Pons (tissue), 1 donor: ENCODE results near the gene MUC15.

ENCODE experiments used
- DNase-seq: peaks from one replicate; pipeline ENCODE4 v3.0.0-alpha.2; 2016; ENCODE audit warnings: low spot score

The MUC15 gene

DNA sequence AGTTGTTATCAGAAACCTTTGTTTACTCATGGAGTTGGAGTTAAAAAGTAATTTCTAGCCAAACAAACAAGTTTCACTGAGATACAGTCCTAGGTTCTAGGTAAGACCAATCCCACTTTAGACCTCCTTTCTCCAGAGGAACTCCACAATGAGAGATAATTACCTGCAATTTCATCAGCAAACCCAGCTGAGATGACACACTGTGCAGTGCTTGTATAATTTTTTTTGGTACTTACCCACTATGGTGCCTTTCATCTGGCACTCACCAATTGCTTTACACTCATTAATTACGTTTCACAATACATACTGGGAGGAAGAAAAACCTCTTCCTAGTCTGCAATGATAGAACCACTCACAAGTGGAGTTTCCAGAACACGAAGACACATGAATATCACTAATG lies 1.8 kb upstream of the MUC15 start:
- no peak for DNase-seq

DNA sequence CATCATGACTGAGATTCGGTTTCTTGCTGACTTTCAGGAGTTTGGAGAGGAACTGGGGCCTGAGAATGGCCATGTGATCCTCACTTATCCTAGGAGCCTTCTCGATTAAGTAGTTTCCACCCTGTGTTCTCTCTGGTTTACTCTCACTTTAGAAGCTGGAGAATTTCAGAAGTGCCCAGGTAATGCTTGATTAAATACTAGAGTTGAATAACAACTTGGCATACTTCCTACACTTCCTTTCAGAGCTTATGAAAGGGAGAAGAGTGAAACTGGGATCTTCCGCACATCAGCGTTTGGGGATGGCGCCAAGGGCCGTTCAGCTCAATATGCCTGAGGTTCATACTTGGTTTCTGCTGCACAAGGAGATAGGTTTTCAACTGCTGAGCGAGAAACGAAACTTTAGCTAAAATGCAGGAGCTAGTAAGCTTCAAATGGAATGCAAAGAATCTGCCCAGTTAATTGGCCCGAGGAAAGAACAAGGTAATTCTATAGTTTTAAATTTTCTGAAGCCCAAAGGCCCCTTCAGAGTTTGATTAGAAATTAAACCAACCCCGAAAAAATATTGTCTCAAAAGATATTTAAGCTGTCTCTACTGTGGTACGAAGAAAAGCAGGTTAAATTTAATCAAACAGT lies 823 bp upstream of the MUC15 start:
- DNase-seq: no peak

DNA sequence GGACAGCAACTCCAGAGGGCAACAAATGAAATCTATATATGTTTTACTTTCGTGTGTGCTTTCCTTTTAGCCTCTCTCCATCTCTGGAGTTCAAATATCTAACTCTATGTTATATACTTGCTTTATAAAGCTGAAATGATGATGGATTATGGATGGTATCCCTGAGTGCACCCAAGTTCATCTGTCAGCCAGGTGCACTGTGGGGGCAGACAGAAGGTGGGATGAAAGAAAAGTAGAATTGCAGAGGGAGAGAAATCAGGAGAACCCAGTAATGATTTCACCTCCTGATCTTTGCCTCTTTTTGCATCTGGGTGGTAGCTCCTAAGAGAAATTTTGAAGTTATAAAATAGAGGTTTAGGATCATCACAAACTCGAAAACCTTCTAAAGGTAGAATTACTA lies 2.4 kb downstream of the MUC15 start:
- DNase-seq: no peak

DNA sequence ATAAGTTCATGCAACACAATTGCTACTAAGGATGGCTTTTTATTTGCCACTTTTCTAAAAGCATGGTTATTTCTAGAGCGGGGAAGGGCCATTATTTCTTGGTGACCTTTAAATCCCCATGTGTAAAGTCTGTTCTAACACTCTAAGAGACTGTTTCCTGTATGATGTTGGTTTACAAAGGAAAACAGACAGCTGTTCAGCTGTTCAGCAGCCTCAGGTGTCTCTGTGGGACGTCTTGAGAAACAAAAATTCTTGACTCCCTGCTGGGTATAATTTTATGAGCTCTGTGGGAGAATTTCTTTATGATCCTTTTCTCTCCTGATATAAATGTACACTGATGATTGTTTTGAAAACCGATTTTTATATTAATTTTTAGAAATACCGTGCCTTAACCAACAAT lies 13.9 kb downstream of the MUC15 start:
- DNase-seq: no peak

DNA sequence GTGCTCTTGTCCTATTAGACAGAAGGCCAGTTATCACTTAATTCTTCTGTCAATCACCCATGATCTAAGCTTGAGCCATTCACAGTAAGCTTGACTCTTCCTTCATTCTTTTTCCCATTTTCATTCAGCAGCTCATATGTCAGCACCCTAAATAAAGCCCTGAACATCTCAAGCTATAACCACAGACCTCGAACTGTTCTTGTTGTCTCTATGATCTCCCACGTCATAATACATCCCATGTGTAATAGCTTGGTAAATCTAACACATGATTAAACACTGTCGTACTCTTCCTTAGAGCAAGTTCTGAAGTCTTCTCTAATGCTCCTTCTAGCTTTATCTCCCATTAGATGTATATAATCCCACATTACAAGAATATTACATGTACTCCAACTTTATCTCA lies 14.4 kb downstream of the MUC15 start:
- no peak for DNase-seq

DNA sequence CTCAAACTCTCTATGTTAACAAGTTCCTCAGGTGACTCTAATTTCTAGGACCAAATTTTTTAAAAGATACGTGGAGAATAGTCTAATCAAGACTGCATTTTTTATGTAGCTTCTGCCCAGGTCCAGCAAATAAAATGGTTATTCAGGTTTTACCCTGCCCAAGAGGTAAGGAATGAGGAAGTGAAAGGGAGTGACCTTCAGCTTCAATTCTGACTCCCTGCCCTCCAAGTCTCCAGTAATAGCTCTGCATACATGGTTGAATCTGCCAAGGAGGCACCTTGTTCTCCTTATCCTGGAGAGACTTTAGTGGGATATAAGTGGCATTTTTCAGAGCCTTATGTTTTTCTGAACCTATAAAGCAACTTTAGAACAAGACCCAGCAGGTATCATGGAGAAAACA lies 15.5 kb downstream of the MUC15 start:
- no peak for DNase-seq

DNA sequence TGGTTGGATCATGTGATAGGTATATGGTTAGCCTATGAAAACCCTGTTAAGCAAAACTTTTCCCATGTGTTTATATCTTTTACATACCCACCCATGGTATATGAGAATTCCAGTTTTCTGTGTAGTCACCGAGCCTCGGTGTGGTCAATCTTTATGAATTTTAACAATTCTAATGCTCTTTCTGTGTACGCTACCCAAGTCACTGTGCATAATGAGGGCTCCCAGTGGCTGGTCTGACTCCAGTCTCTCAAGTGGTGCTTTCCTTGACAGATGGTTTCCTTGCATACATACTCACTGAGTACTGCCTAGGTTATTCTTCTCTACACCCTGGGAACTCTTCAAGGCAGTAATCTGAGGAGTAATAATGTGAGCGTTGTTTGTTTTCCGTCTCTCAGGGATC lies 17.6 kb downstream of the MUC15 start:
- no peak for DNase-seq

DNA sequence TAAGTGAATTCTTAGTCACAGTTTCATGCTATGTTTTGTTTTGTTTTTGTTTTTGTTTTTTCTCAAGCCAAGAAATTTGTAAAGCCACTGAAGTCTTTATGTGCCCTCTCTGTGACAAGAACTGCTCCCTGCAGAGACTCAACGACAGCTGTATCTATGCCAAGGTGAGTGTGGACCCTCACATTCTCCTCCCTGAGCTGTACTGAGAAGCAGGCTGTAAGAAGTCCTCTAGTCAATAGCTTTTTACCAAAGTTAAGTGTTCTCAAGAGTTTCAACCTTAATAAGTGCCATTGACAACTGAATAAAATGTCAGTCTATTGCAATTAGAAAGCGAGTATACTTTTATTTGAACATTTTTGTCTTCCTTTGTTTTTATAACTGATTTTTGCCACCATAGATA lies 18.9 kb downstream of the MUC15 start:
- no peak for DNase-seq

DNA sequence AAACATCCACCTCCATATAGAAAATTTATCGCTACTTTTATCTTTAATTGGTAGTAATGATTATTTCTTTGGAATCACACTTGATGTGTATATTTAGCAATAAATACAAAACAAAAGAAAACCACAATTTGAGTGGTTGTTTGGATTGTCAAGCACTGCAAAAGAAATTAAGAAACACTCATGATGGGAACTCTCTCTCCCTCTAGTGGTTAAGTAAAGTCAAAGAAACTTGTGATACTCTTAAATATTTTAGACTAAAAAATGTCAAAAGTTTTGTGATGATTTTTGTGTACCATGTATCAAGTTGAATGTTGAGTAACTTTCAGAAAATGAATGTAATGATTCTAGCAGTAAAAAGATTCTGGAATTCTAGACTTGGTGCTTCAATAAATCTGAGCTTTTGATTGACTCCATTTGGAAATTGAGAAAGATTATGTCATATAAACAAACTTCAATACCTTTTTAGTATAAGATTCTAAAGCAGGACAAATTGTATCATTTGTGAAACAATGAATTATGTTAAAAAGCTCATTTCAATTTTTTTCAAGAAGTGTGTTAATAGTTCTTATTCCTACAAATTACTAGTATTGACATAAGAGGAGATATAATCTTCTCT lies 20.8 kb downstream of the MUC15 start:
- DNase-seq: no peak

DNA sequence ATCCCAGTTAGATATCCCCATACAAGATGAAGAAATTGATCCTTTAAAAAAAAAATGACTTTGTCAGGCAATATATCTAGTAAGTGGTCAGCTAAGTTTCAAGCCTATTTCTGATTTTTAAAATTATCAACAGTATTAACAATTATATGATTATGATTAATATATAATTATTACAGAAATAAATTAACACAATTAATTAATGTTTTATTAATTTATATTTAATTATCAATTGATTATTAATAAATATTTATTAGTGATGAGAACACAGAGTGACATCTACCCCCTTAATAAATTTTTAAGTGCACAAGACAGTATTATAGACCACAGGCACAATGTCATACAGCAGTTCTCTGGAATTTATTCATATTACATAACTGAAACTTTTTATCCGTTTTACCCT lies 22.0 kb downstream of the MUC15 start:
- no peak for DNase-seq

DNA sequence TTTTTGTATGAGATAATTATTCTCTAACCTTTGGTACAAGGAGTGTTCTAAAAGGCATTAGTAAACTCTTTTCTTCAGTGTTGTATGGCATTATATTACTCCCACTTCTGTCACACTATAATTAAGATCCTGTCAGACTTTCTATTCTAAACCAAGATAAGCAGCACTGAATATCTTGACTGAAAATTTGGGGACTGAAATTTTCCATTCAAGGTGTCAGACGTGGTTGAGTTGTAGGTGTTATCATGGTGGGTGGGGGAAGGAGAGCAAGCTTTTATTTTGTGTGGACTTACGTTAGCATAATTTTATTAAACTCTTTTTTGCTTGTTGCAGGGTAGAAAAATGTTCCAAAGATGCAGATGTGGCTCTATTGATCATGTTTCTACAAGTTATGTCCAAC lies 22.9 kb downstream of the MUC15 start:
- DNase-seq: no peak

DNA sequence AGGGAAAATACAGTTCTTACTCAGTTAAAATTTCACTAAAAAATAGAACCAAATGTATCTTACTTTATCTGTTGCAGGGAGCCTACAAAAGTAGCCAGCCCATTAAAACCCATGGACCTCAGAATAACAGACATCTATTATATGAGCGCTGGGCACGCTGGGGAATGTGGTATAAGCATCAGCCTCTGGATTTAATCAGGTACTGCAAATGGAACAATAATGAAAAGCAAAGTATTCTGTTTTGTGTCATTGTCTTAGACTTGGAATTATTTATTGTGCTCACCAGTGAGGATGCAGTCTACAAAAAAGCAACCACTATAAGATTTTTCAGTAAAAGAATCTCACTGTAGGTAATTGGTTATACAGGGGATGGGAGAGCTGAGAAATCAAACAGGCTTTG lies 30.2 kb downstream of the MUC15 start:
- no peak for DNase-seq

DNA sequence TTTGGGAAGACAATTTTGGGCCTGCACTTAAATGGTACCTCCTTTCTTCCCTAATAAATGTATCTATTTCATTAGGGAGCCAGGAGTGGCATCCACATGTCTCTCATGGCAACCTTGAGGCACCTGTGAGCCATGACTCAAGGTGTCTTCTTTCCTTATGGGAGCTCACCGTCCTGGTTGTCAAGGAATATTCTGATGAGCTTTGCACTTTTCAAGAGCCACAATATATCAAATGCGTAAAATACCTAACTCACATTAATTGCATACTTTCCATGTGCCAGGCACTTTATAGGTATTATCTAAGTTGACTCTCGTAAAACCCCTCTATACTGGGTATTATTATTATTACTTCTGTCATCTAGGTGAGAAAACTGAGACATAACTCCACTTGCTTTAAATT lies 32.5 kb downstream of the MUC15 start:
- no peak for DNase-seq

DNA sequence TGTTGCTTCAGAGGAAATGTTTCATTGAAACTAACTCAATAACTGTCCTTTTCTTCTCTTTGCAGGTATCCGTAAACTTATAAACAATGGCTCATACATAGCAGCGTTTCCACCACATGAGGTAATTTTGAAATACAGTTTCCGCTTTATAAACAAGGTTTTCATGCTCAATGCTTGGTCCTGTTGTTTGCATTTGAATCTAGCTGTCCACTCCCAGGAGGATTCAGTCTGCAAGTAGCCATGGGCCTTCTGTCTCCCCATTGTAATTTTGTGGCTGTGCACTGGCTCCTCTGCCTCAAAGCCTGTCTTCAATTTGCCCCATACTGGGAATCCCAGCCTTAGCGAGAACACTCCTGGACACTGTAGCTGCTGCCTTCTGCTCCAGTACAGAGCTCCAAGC lies 34.7 kb downstream of the MUC15 start:
- no peak for DNase-seq

DNA sequence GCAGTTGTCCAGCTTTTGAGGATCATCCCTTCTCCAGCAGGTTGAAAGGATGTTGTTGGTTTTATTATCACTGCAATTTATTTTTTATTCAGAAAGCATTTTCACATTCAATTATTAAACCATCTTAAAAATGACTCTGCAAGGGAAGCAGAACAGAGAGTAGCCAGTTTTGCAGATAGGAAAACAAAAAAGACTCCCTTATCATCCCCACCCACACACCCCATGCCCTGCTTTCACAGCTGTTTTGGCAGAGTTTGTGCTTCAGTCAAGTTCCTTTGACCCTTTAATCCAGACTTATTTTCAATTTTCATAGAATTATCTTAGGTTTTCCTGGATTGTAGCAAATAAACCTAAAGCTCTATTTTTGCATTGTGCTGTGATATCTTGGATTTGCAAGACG lies 44.4 kb downstream of the MUC15 start:
- DNase-seq: no peak

DNA sequence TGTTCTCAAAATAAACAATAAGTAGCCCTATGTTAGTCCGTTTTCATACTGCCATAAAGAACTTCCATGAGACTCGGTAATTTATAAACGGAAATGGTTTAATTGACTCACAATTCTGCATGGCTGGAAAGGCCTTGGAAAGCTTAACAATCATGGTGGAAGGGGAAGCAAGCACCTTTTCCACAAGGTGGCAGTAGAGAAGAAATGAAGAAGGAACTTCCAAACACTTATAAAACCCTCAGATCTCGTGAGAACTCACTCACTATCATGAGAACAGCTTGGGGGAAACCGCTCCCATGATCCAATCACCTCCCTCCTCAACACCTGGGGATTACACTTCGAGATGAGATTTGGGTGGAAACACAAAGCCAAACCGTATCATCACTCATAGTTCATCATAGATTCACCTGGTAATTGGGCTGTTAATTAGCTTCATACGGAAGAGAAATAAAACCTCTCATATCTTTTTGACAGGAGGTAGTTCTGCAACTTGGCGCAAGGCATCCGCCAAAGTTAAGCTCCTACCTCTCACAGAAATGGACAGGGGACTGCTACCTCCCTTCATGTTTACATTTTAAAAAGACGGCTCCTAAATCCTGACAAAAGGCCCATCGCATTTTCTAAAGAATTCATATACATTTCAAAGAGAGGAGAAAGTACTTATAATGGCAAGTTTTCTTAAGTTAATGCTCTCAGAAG lies 49.0 kb downstream of the MUC15 start:
- no peak for DNase-seq

DNA sequence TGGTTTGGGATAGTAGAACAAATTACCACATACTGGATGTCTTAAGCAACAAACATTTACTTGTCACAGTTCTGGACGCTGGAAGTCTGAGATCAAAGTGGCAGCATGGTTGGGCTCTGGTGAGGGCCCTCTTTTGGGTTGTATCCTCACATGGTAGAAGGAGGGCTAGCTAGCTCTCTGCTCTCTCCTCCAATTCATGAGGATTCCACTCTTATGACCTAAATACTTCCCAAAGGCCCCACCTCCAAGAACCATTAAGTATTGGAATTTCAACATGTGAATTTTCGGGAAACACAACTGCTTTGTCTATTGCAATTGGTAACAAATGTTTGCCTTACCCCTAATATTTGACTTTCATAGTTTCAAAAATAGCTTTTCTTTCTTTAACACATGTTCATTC lies 52.6 kb downstream of the MUC15 start:
- no peak for DNase-seq

DNA sequence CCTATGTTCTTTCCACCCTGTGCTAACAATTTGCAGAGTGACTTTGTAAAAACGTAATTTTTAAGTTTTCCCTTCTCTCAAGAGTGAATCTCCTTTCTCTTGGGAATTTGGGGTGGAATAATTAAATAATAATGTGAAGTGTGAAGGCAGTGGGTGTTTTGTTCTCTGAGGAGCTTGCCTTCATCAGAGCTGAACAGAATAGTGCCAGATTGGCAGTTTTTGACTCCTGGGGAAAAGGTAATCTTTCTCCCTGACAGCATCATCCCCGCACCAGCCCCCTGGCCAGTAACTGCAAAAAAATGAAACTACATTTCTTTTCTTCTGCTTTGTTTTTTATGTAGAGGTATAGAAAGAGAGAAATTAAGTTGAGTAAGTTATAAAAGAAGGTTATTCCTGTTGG lies 59.9 kb downstream of the MUC15 start:
- no peak for DNase-seq

DNA sequence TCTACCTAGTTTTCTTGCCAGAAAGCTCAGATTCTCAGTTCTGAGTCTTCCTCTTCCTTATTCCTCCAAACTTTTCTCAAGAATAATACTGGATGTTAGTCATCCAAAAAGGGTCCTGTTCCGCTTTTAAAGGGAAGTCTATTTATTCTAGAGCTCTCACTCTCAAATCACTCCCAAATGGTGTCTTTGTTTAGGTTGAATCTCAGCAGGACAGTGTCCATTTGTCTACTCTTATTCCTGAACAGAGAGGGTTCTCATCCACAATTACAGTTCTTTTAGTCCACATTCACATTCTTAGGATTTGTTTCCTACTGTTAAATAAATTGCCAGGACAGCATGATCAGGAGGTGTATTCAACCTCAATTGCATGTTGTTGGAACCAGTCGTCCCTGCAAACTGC lies 61.3 kb downstream of the MUC15 start:
- no peak for DNase-seq

DNA sequence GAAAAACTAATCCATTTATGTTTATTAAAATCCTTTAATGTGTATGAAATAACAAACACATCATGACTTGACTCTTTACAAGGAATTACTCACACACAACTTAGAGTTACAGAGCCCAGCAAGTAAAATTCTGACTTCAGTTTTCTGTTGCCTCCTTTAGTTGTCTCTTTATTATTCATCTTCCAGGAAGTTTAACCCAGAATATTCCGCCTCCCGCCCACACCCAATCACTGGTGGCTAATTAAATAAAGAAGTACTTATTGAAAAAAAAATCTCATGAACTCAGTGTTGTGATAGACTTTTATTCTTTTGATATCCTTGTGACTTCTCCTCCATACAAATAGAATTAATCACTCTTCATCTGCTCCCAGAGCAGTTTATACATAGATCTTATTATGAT lies 61.9 kb downstream of the MUC15 start:
- no peak for DNase-seq
